PC-3 (cell line): ENCODE results near the gene PITX1. TPM values are rescaled to one million over a fixed set of nuclear protein-coding genes. Genes with fewer than 3 reads are reported as not detected.

ENCODE experiments used
- ATAC-seq: fragments of 200-7000 bp; cut with Tn5 transposase; 2 replicates; pipeline ENCODE4 v1.9.1; 2020; ENCODE audit warnings: mild to moderate bottlenecking, moderate library complexity
- BruUV-seq: library from RNA; stranded (reverse); fragments of 400-500 nt; replicated peaks from 2 replicates; lab custom pipeline; 2021; lab: Mats Ljungman, UMichigan
- CTCF ChIA-PET: fragments of 300-600 bp; sonication (Branson Sonifier 250); formaldehyde crosslinking; loops from one replicate; lab custom pipeline; 2022; ENCODE audit warnings: antibody characterized with exemption; lab: Charles Lee
- POLR2A ChIA-PET: fragments of 300-600 bp; sonication (Branson Sonifier 250); formaldehyde crosslinking; loops from one replicate; lab custom pipeline; 2022; ENCODE audit warnings: antibody characterized with exemption; ENCODE audit not compliant: unreplicated experiment; lab: Charles Lee
- DNase-seq: peaks from one replicate; pipeline ENCODE4 v3.0.0-alpha.2; 2015
- H2AFZ ChIP-seq: fragments of 300-600 bp; sonication (generic); 2 replicates; pipeline ENCODE4 v1.6.0; 2016; ENCODE audit warnings: antibody characterized with exemption, low read length
- H3F3A ChIP-seq: fragments of 300-600 bp; sonication (generic); one replicate; pipeline ENCODE4 v1.6.0; 2017; ENCODE audit warnings: antibody characterized with exemption, low read length, control low read depth, mild to moderate bottlenecking; ENCODE audit not compliant: unreplicated experiment
- H3K27ac ChIP-seq: fragments of 300-600 bp; sonication (generic); 2 replicates; pipeline ENCODE4 v1.5.1; 2016; ENCODE audit warnings: mild to moderate bottlenecking, low read length
- H3K27me3 ChIP-seq: fragments of 300-600 bp; sonication (generic); 2 replicates; pipeline ENCODE4 v1.6.1; 2016; ENCODE audit warnings: low read length, mixed read lengths
- H3K36me3 ChIP-seq: fragments of 300-600 bp; sonication (generic); 2 replicates; pipeline ENCODE4 v1.6.1; 2016; ENCODE audit warnings: low read depth, mixed run types, low read length, mixed read lengths
- H3K4me1 ChIP-seq: fragments of 300-600 bp; sonication (generic); 2 replicates; pipeline ENCODE4 v1.5.1; 2016; ENCODE audit warnings: low read length; ENCODE audit not compliant: insufficient read depth
- H3K4me2 ChIP-seq: fragments of 300-600 bp; sonication (generic); 2 replicates; pipeline ENCODE4 v1.6.0; 2016; ENCODE audit warnings: low read length
- H3K4me3 ChIP-seq: fragments of 300-600 bp; sonication (generic); 2 replicates; pipeline ENCODE4 v1.5.1; 2016; ENCODE audit warnings: mild to moderate bottlenecking, low read length, mixed read lengths
- H3K79me2 ChIP-seq: fragments of 300-600 bp; sonication (generic); 2 replicates; pipeline ENCODE4 v1.6.1; 2017; ENCODE audit warnings: low read length, mixed read lengths
- H3K9ac ChIP-seq: fragments of 300-600 bp; sonication (generic); 2 replicates; pipeline ENCODE4 v1.6.0; 2016; ENCODE audit warnings: mild to moderate bottlenecking, low read length
- H3K9me2 ChIP-seq: fragments of 300-600 bp; sonication (generic); replicated peaks from 2 replicates; pipeline ENCODE4 v1.6.1; 2016; ENCODE audit warnings: mixed run types, low read length, mixed read lengths
- H3K9me3 ChIP-seq: fragments of 300-600 bp; sonication (generic); 2 replicates; pipeline ENCODE4 v1.6.1; 2016; ENCODE audit warnings: low read length, mixed read lengths
- H4K20me1 ChIP-seq: fragments of 300-600 bp; sonication (generic); 2 replicates; pipeline ENCODE4 v1.6.1; 2016; ENCODE audit warnings: low read length, mixed read lengths
- EZH2 ChIP-seq: fragments of 300-600 bp; sonication (generic); IDR thresholded peaks from one replicate; pipeline ENCODE4 v1.6.1; 2017; ENCODE audit warnings: antibody characterized with exemption, mild to moderate bottlenecking, low read length; ENCODE audit not compliant: unreplicated experiment
- EZH2phosphoT487 ChIP-seq: fragments of 300-600 bp; sonication (generic); IDR thresholded peaks from 2 replicates; pipeline ENCODE4 v1.6.1; 2018; ENCODE audit warnings: mild to moderate bottlenecking, antibody characterized with exemption, low read length, borderline replicate concordance
- intact Hi-C: fragments of 100-400 bp; cut with micrococcal nuclease; formaldehyde crosslinking; loops from 2 replicates; pipeline ENCODE4 v1.9.0; 2023
- total RNA-seq: library from RNA; depleted of rRNA; stranded (reverse); fragments of >200 nt; gene quantifications from 2 replicates; pipeline ENCODE4 v1.2.3, GENCODE V29; 2014
- TF ChIP-seq, protein P1 (sequence below): fragments of 300-600 bp; sonication (generic); conservative IDR thresholded peaks from 2 replicates; pipeline ENCODE4 v1.5.1; 2017; ENCODE audit warnings: antibody characterized with exemption, low read depth, mild to moderate bottlenecking, low read length

The PITX1 gene
- total RNA-seq, 1 experiment from 2014 or later: 40.8 TPM

DNA sequence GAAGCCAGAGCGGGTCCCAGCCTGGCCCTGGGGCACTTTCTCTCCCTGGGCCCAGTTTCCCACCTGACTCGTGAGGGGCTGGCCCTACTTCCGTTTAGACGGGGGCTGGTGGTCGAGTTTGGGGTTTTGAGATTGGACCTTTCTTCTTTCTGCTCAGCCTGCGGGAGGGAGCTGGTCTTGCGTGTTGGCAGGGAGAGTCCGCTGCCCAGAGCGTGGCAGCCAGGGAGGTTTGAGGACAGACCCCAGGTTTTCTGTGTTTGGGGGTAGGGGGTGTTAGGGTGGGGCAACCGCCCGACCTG lies 6.0 kb upstream of the PITX1 start:
- H3K4me1 ChIP-seq: peaks cover 3% of the 10 kb centered on the region
- H3K9me2 ChIP-seq: no peaks in the 10 kb centered on the region
- H3K4me2 ChIP-seq: no peak overlapping the region
- no peak overlapping the region for H3K4me3 ChIP-seq
- no peaks in the 10 kb centered on the region for H3K9me3 ChIP-seq
- H3K9ac ChIP-seq: no peak overlapping the region
- intact Hi-C loops: no loop called here
- DNase-seq (no peak), ATAC-seq (no peak)
- no peaks in the 10 kb centered on the region for H3K27me3 ChIP-seq
- BruUV-seq: no TSS peak
- no peak overlapping the region for H3K27ac ChIP-seq
- no peaks in the 10 kb centered on the region for H4K20me1 ChIP-seq
- no peaks in the 10 kb centered on the region for H3K36me3 ChIP-seq
- POLR2A ChIA-PET: no interaction called here
- no peaks in the 10 kb centered on the region for H3K79me2 ChIP-seq
- no peak for TF ChIP-seq EZH2
- no peak for TF ChIP-seq EZH2phosphoT487
- TF ChIP-seq, protein P1, sequence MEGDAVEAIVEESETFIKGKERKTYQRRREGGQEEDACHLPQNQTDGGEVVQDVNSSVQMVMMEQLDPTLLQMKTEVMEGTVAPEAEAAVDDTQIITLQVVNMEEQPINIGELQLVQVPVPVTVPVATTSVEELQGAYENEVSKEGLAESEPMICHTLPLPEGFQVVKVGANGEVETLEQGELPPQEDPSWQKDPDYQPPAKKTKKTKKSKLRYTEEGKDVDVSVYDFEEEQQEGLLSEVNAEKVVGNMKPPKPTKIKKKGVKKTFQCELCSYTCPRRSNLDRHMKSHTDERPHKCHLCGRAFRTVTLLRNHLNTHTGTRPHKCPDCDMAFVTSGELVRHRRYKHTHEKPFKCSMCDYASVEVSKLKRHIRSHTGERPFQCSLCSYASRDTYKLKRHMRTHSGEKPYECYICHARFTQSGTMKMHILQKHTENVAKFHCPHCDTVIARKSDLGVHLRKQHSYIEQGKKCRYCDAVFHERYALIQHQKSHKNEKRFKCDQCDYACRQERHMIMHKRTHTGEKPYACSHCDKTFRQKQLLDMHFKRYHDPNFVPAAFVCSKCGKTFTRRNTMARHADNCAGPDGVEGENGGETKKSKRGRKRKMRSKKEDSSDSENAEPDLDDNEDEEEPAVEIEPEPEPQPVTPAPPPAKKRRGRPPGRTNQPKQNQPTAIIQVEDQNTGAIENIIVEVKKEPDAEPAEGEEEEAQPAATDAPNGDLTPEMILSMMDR: no peak
- H2AFZ ChIP-seq: no peak overlapping the region
- H3F3A ChIP-seq: no peaks in the 10 kb centered on the region
- CTCF ChIA-PET: no interaction called here

DNA sequence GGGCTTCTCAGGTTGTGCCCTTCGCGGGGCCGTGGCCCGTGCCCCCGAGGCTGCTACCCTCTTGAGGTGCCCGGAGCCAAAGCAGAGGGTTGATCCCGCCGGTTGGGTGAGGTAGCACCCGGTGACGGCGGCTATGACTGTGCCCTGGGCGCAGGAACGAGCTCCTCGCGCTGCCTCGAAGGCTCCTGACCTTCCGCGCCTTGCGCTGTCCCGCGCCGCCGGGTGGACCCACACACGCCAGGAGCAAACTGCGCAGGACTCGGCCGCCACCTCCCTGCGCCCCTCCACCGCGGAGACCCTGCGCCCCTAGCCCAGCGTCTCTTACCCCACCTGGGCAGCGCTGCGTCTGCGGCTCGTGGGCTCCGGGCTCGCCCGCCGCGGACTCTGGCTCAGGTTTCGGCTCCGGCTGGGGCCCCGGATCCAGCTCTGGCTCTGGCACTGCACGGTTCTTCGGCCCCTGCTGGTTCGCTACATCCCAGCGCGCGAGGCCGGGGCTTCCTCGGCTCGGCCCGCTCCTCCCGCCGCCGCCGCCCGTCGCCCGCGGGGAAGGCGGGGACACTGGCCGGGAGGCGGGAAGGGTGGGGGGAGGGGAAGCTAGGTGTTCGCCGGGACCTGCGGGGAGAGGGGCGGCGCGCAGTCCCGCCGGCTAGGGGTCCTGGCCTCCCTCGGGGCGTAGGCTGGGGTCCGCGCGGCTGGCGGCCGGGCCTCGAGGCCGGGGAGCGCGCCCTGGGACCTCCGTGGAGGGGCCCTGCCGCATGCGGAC lies 5.4 kb upstream of the PITX1 start:
- Histone ChIP-seq H3K9me2 (no peaks in the 10 kb centered on the region), H4K20me1 (no peaks in the 10 kb centered on the region), H3K4me3 (no peak overlapping the region), H3K4me1 (peaks cover 9% of the 10 kb centered on the region), H3K4me2 (no peak overlapping the region), H3K9me3 (no peaks in the 10 kb centered on the region), H3K27me3 (no peaks in the 10 kb centered on the region), H3K79me2 (no peaks in the 10 kb centered on the region), H2AFZ (no peak overlapping the region), H3K9ac (no peak overlapping the region), H3K27ac (no peak overlapping the region), H3K36me3 (no peaks in the 10 kb centered on the region), H3F3A (no peaks in the 10 kb centered on the region)
- DNase-seq: no peak
- ChIA-PET CTCF (no interaction called here), POLR2A (no interaction called here)
- no TSS peak for BruUV-seq
- TF ChIP-seq, protein P1: no peak
- TF ChIP-seq EZH2phosphoT487: no peak
- no peak for TF ChIP-seq EZH2
- ATAC-seq: no peak
- intact Hi-C loops: no loop called here

DNA sequence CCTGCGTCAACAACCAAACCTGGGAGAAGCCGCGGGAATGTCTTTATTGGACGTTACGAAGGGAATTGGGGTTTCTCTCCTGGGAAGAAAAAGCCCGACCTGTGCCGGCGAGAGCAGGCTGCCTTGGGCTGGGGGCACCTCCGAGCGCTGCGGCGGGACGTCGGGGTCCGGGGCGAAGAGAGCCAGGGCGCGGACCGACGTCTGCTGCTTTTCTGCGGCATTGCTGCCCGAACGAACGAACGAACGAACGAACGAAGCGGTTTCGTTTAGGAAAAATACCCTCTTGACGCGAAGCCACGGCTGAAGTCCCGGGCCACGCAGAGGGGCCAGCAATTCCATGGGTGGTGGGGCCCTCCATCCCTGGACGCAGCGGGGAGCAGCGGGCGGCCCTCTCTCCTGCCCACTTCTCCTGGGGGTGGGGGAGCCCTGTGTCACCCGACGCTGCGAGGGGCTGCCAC lies 4.8 kb upstream of the PITX1 start:
- no peak for ATAC-seq
- Histone ChIP-seq H4K20me1 (no peaks in the 10 kb centered on the region), H3K27me3 (no peaks in the 10 kb centered on the region), H3K36me3 (no peaks in the 10 kb centered on the region), H3K9me3 (no peaks in the 10 kb centered on the region), H3K27ac (no peak overlapping the region), H3F3A (no peaks in the 10 kb centered on the region), H3K79me2 (no peaks in the 10 kb centered on the region), H3K4me2 (no peak overlapping the region), H3K4me3 (no peak overlapping the region), H3K9ac (no peak overlapping the region), H3K9me2 (no peaks in the 10 kb centered on the region), H3K4me1 (peaks cover 9% of the 10 kb centered on the region), H2AFZ (no peak overlapping the region)
- intact Hi-C loops: no loop called here
- DNase-seq: no peak
- ChIA-PET CTCF (no interaction called here), POLR2A (no interaction called here)
- no TSS peak for BruUV-seq
- TF ChIP-seq EZH2 (no peak), EZH2phosphoT487 (no peak)
